T47D (cell line): ENCODE results near the gene HSPG2.

Experiments
- DNase-seq, 2 experiments: peaks; one replicate each; pipeline versions ENCODE4 v3.0.0 to v3.0.0-alpha.2; 2011 to 2012; ENCODE audit warnings: low read depth in 1 of 2, low spot score in 1 of 2
- JUND ChIP-seq: IDR thresholded peaks from 2 replicates; pipeline ENCODE4 v1.6.1; 2012; ENCODE audit warnings: low read depth
- in situ Hi-C: cut with HindIII; loops from 2 replicates; pipeline ENCODE4 v1.10.0; 2016; ENCODE audit warnings: low sequenced_read_pairs, low pct_unique_long_range_greater_than_20kb

The HSPG2 gene

GRCh38 chr1:21901473-21901847 lies 35.6 kb downstream of the HSPG2 start:
- no peak for TF ChIP-seq JUND
- no peak for DNase-seq

GRCh38 chr1:21900766-21901472 lies 36.2 kb downstream of the HSPG2 start:
- in situ Hi-C loops = no loop called here
- no peak for TF ChIP-seq JUND
- DNase-seq = no peak

More at GRCh38 chr1:21901473-21901847, 35.6 kb downstream of the HSPG2 start:
- in situ Hi-C loops = no loop called here

- no peak for DNase-seq
- no peak for TF ChIP-seq JUND
- in situ Hi-C loops = no loop called here
Measured at GRCh38 chr1:21899987-21900386, 37.1 kb downstream of the HSPG2 start.

GRCh38 chr1:21899267-21899810 lies 37.8 kb downstream of the HSPG2 start:
- no peak for DNase-seq
- no peak for TF ChIP-seq JUND
- in situ Hi-C loops = no loop called here

GRCh38 chr1:21898326-21899200 lies 38.5 kb downstream of the HSPG2 start:
- in situ Hi-C loops = no loop called here
- no peak for TF ChIP-seq JUND
- DNase-seq = no peak

GRCh38 chr1:21897844-21898243 lies 39.3 kb downstream of the HSPG2 start:
- no peak for DNase-seq
- in situ Hi-C loops = no loop called here
- TF ChIP-seq JUND = no peak

- peak; percentile 41 to 72 for DNase-seq
- TF ChIP-seq JUND = no peak
- in situ Hi-C loops = no loop called here
Measured at GRCh38 chr1:21896652-21897532, 40.2 kb downstream of the HSPG2 start.

- in situ Hi-C loops = no loop called here
Measured at GRCh38 chr1:21896026-21896425, 41.1 kb downstream of the HSPG2 start.

GRCh38 chr1:21894034-21894881 lies 42.9 kb downstream of the HSPG2 start:
- no peak for TF ChIP-seq JUND
- DNase-seq = no peak
- in situ Hi-C loops = no loop called here

More at GRCh38 chr1:21896026-21896425, 41.1 kb downstream of the HSPG2 start:
- DNase-seq = peak in 1 of 2 experiments; percentile 31
- no peak for TF ChIP-seq JUND

GRCh38 chr1:21893046-21893805 lies 43.9 kb downstream of the HSPG2 start:
- DNase-seq = no peak
- TF ChIP-seq JUND = no peak
- in situ Hi-C loops = no loop called here
